Breast epithelium (tissue), 4 donors: ENCODE results near the gene ADGRG3. TPM values are rescaled to one million over a fixed set of nuclear protein-coding genes. Genes with fewer than 3 reads are reported as not detected.
"Not testable (repeated sequence)": the region's sequence is repeated elsewhere in the genome, so short reads cannot be mapped to it uniquely, and the experiment has no call there.

ENCODE experiments used
- DNase-seq, 2 donors: peaks; one replicate each; pipeline ENCODE4 v3.0.0-alpha.2; 2019; ENCODE audit warnings: low spot score in 2 of 2
- H3K27ac ChIP-seq, 2 donors: fragments of 200-600 bp; sonication (generic) in 1 of 2; one replicate each; pipeline ENCODE4 v1.5.1; 2016 to 2019; ENCODE audit warnings: mild to moderate bottlenecking in 1 of 2
- H3K27me3 ChIP-seq, 2 donors: fragments of 200-600 bp; sonication (generic) in 1 of 2; one replicate each; pipeline versions ENCODE4 v1.5.1 to v1.6.0; 2017 to 2019; ENCODE audit warnings: control low read depth in 1 of 2, mild to moderate bottlenecking in 1 of 2
- H3K36me3 ChIP-seq: fragments of 200-600 bp; one replicate; pipeline ENCODE4 v1.5.1; 2019
- H3K4me1 ChIP-seq, 2 donors: fragments of 200-600 bp; sonication (generic); one replicate each; pipeline ENCODE4 v1.5.1; 2016 to 2019; ENCODE audit warnings: control low read depth in 1 of 2
- H3K4me3 ChIP-seq, 3 donors: fragments of 200-600 bp; sonication (generic); 1 replicate in 2 of 3; 2 replicates in 1 of 3; pipeline ENCODE4 v1.5.1; 2016 to 2019; ENCODE audit warnings: mild to moderate bottlenecking in 3 of 3, moderate library complexity in 2 of 3
- H3K9me3 ChIP-seq, 2 donors: fragments of 200-600 bp; sonication (generic) in 1 of 2; one replicate each; pipeline ENCODE4 v1.5.1; 2016 to 2019; ENCODE audit warnings: control low read depth in 1 of 2
- POLR2A ChIP-seq: fragments of 450-650 bp; IDR thresholded peaks from one replicate; pipeline ENCODE4 v1.6.1; 2016; ENCODE audit warnings: antibody characterized with exemption, mild to moderate bottlenecking, moderate library complexity
- POLR2AphosphoS5 ChIP-seq, 3 donors: sonication (generic); formaldehyde crosslinking; IDR thresholded peaks; one replicate each; pipeline ENCODE4 v1.6.1; 2017; ENCODE audit warnings: antibody characterized with exemption in 3 of 3
- intact Hi-C: fragments of 100-400 bp; cut with DNase I; formaldehyde crosslinking; loops from one replicate; pipeline ENCODE4 v1.15.1; 2023; ENCODE audit warnings: low total_unique reads
- total RNA-seq, 3 donors: library from RNA; depleted of rRNA; stranded (reverse); fragments of >200 nt; gene quantifications; one replicate each; pipeline ENCODE4 v1.1.0, GENCODE V29; 2016
- TF ChIP-seq, protein P1 (sequence below), 3 donors: fragments of 450-650 bp; IDR thresholded peaks; one replicate each; pipeline ENCODE4 v1.5.1; 2016 to 2017; ENCODE audit warnings: antibody characterized with exemption in 3 of 3, mild to moderate bottlenecking in 3 of 3, moderate library complexity in 3 of 3

ADGRG3 gene
- total RNA-seq, 3 donors from 2014 or later = 0.64 to 5.2 (median 1.6) TPM

DNA sequence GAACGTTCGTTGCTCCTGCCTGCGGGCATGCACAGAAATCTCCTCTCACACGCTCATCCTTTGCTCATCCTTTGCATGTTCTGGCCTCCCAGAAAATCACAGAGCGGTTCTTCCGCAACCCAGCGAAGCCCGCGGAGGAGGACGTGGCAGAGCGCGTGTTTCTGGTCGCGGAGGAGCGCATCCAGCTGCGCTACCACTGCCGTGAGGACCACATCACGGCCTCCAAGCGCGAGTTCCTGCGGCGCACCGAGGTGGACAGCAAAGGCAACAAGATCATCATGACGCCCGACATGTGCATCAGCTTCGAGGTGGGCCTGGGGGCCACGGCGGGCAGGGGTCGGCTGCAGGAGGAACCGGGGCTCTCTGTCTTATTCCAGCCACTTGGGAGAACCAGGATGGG, 57.9 kb downstream of the ADGRG3 start:
- Histone ChIP-seq H3K9me3 (no peaks in the 10 kb centered on the region), H3K4me3 (no peak overlapping the region), H3K36me3 (no peaks in the 10 kb centered on the region), H3K4me1 (no peaks in the 10 kb centered on the region), H3K27ac (no peak overlapping the region), H3K27me3 (no peaks in the 10 kb centered on the region)
- no peak for TF ChIP-seq POLR2AphosphoS5 (IDR thresholded peaks at IDR 0.05)
- no peak for TF ChIP-seq POLR2A
- TF ChIP-seq, protein P1, sequence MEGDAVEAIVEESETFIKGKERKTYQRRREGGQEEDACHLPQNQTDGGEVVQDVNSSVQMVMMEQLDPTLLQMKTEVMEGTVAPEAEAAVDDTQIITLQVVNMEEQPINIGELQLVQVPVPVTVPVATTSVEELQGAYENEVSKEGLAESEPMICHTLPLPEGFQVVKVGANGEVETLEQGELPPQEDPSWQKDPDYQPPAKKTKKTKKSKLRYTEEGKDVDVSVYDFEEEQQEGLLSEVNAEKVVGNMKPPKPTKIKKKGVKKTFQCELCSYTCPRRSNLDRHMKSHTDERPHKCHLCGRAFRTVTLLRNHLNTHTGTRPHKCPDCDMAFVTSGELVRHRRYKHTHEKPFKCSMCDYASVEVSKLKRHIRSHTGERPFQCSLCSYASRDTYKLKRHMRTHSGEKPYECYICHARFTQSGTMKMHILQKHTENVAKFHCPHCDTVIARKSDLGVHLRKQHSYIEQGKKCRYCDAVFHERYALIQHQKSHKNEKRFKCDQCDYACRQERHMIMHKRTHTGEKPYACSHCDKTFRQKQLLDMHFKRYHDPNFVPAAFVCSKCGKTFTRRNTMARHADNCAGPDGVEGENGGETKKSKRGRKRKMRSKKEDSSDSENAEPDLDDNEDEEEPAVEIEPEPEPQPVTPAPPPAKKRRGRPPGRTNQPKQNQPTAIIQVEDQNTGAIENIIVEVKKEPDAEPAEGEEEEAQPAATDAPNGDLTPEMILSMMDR (IDR thresholded peaks at IDR 0.05) = no peak
- no peak for DNase-seq
- intact Hi-C loops = no loop called here

DNA sequence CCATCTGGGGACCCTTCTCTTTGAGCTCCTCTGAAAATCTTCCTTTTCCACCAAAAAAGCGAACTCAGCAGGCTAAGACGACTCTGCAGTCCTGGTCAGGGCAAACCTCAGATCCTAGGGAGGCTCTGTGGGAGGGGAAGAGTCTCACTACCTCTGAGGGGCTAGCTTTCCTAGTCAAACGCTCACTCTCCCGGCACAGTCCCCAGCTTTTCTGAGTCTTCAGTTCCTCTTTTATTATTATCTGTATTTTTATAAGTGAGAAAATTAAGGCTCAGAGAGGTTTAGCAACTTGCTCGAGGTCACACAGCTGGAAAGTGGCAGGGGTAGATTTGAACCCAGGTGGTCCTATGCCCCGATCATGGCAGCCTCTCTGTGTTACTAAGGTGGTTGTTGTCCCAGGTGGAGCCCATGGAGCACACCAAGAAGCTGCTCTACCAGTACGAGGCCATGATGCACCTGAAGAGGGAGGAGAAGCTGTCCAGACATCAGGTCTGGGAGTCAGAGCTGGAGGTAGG, 58.4 kb downstream of the ADGRG3 start:
- H3K27me3 ChIP-seq = no peaks in the 10 kb centered on the region
- no peaks in the 10 kb centered on the region for H3K36me3 ChIP-seq
- intact Hi-C loops = no loop called here
- TF ChIP-seq, protein P1 (IDR thresholded peaks at IDR 0.05) = no peak
- TF ChIP-seq POLR2AphosphoS5 (IDR thresholded peaks at IDR 0.05) = no peak
- TF ChIP-seq POLR2A = no peak
- no peak overlapping the region for H3K4me3 ChIP-seq
- no peaks in the 10 kb centered on the region for H3K4me1 ChIP-seq
- H3K27ac ChIP-seq = no peak overlapping the region
- no peaks in the 10 kb centered on the region for H3K9me3 ChIP-seq
- DNase-seq = no peak

DNA sequence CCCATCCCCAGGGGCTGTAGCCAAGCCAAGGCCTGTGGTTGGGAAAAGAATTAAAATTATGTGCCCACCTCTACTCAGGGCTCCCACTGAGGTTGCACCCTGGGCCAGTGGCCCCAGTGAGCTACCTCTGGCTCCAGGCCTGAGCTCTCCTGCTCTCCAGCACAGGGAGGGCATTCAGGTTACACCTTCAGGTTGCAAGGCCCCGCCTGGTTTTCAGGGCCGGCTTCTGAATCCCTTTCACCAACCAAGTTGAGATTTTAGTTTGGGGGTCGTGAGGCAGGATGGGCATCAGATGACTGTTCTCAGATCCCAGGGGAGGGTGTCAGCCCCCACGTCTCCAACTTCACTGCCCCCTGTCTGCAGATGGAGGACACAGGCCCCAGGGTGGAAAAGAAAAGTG, 59.5 kb downstream of the ADGRG3 start:
- Histone ChIP-seq H3K27me3 (no peaks in the 10 kb centered on the region), H3K9me3 (no peaks in the 10 kb centered on the region), H3K36me3 (no peaks in the 10 kb centered on the region), H3K4me3 (no peak overlapping the region), H3K4me1 (no peaks in the 10 kb centered on the region), H3K27ac (no peak overlapping the region)
- intact Hi-C loops = no loop called here
- no peak for DNase-seq
- TF ChIP-seq, protein P1 (IDR thresholded peaks at IDR 0.05) = no peak
- no peak for TF ChIP-seq POLR2A
- TF ChIP-seq POLR2AphosphoS5 (IDR thresholded peaks at IDR 0.05) = no peak

DNA sequence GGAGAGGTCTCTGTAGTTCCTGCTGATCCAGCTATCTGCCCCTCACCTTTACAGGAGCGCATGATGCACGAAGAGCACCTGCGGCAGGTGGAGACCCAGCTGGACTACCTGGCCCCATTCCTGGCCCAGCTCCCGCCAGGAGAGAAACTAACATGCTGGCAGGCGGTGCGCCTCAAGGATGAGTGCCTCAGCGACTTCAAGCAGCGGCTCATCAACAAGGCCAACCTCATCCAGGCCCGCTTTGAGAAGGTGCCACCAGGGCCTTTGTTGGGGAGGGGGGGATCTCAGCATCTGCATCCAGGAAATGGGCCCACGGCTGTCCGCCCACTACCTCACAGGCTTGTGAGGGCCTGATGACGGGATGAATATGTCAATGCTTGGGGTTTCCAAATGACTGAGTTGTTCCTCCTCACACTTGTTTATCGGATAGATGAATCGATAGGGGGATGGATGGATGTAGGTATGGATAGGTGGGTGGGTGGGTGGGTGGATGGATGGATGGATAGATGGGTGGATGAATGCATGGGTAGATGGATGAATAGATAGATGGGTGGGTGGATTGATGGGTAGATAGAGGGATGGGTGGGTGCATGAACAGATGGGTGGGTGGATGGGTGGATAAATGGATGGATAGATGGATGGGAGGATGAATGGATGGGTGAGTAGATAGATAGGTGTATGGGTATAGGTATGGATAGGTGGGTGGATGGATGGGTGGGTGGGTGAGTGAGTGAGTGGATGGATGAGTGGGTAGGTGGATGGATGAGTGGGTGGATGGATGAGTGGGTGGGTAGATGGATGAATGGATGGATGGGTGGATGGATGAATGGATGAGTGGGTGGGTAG, 60.5 kb downstream of the ADGRG3 start:
- TF ChIP-seq POLR2AphosphoS5 (IDR thresholded peaks at IDR 0.05) = no peak
- TF ChIP-seq, protein P1 (IDR thresholded peaks at IDR 0.05) = no peak
- TF ChIP-seq POLR2A = no peak
- Histone ChIP-seq H3K4me3 (no peak overlapping the region), H3K27me3 (no peaks in the 10 kb centered on the region), H3K9me3 (no peaks in the 10 kb centered on the region), H3K36me3 (no peaks in the 10 kb centered on the region), H3K27ac (no peak overlapping the region), H3K4me1 (no peaks in the 10 kb centered on the region)
- DNase-seq = no peak
- intact Hi-C loops = no loop called here

DNA sequence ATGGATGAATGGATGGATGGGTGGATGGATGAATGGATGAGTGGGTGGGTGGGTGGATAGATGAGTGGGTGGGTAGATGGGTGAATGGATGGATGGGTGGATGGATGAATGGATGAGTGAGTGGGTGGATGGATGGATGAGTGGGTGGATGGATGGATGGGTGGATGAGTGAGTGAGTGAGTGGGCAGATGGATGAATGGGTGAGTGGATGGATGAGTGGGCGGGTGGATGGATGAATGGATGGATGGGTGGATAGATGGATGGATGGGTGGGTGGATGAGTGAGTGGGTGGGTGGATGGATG, 61.0 kb downstream of the ADGRG3 start:
- intact Hi-C loops = no loop called here
- TF ChIP-seq, protein P1 (IDR thresholded peaks at IDR 0.05) = no peak
- no peak for TF ChIP-seq POLR2A
- no peak for TF ChIP-seq POLR2AphosphoS5 (IDR thresholded peaks at IDR 0.05)

DNA sequence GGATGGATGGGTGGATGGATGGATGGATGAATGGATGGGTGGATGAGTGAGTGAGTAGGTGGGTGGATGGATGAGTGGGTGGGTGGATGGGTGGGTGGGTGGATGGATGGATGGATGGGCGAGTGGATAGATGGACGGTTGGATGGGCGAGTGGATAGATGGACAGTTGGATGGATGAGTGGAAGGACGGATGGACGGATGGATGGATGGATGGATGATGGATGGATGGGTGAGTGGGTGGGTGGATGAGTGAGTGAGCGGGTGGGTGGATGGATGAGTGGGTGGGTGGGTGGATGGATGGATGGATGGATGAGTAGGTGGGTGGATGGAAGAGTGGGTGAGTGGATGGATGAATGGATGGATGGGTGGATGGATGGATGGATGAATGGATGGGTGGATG, 61.7 kb downstream of the ADGRG3 start:
- H3K4me3 ChIP-seq, DNase-seq, H3K27me3 ChIP-seq, H3K4me1 ChIP-seq, intact Hi-C loops, H3K27ac ChIP-seq, H3K36me3 ChIP-seq, H3K9me3 ChIP-seq: not testable (repeated sequence)

More for the DNA sequence above, 61.0 kb downstream of the ADGRG3 start:
- no peak for DNase-seq
- H3K4me1 ChIP-seq = no peaks in the 10 kb centered on the region
- H3K9me3 ChIP-seq = no peaks in the 10 kb centered on the region
- no peaks in the 10 kb centered on the region for H3K36me3 ChIP-seq
- no peak overlapping the region for H3K4me3 ChIP-seq
- H3K27me3 ChIP-seq = no peaks in the 10 kb centered on the region
- H3K27ac ChIP-seq = no peak overlapping the region
